K562 (cell line): ENCODE data around the gene NPR2. TPM values are rescaled to one million over a fixed set of nuclear protein-coding genes. Genes with fewer than 3 reads are reported as not detected.

ENCODE experiments used
- ATAC-seq: fragments of 200-7000 bp; cut with Tn5 transposase; 3 replicates; pipeline ENCODE4 v1.9.1; 2020; ENCODE audit warnings: moderate library complexity
- BruUV-seq: library from RNA; stranded (reverse); fragments of 400-500 nt; replicated peaks from 2 replicates; lab custom pipeline; 2021; lab: Mats Ljungman, UMichigan
- CTCF ChIA-PET: fragments of 300-600 bp; formaldehyde crosslinking; extraction: SDS; loops from one replicate; lab custom pipeline; 2021; ENCODE audit warnings: low intra/inter-chr PET ratio; lab: Yijun Ruan, JAX
- POLR2A ChIA-PET: fragments of 300-600, 350-650 bp; sonication (Branson Sonifier 250); formaldehyde crosslinking; extraction: SDS; loops from one replicate; lab custom pipeline; 2021; ENCODE audit warnings: antibody characterized with exemption, inconsistent platforms; lab: Yijun Ruan, JAX
- DNase-seq, 4 experiments: peaks; one replicate each; pipeline versions ENCODE4 v3.0.0 to v3.0.0-alpha.2; 2011 to 2018; ENCODE audit warnings: low spot score in 3 of 4, mixed read lengths in 3 of 4; ENCODE audit errors: extremely low read depth in 1 of 4
- FAIRE-seq: peaks from 2 replicates; lab custom pipeline; 2011; peaks lifted over from hg19 to GRCh38; lab: Jason Lieb, UNC
- H2AFZ ChIP-seq: 2 replicates; pipeline ENCODE4 v1.6.0; 2011; ENCODE audit warnings: low read depth, low read length, control low read depth, inconsistent platforms
- H3K27ac ChIP-seq: fragments of 200-600 bp; 3 replicates; pipeline ENCODE4 v1.8.0; 2011; ENCODE audit warnings: low read depth, mild to moderate bottlenecking, control low read depth, inconsistent platforms, low read length, moderate library complexity, mixed read lengths; ENCODE audit errors: extremely low read depth
- H3K27me3 ChIP-seq, 2 experiments: fragments of 300-600 bp in 1 of 2; 2 replicates in 1 of 2; 3 replicates in 1 of 2; pipeline versions ENCODE4 v1.6.0 to v1.8.0; 2011; ENCODE audit warnings: inconsistent platforms in 2 of 2, low read length in 2 of 2, mild to moderate bottlenecking in 1 of 2, mixed read lengths in 1 of 2, moderate library complexity in 1 of 2; ENCODE audit not compliant: control insufficient read depth in 2 of 2, insufficient read depth in 2 of 2
- H3K36me3 ChIP-seq: fragments of 300-600 bp; 3 replicates; pipeline ENCODE4 v1.8.0; 2011; ENCODE audit warnings: mild to moderate bottlenecking, low read length, inconsistent platforms; ENCODE audit not compliant: control insufficient read depth, insufficient read depth
- H3K4me1 ChIP-seq, 2 experiments: fragments of 200-600 bp in 1 of 2; replicated peaks in 1 of 2; 2 replicates in 1 of 2; 3 replicates in 1 of 2; pipeline versions ENCODE4 v1.5.1 to v1.8.0; 2011; ENCODE audit warnings: inconsistent platforms in 2 of 2, low read length in 2 of 2, mild to moderate bottlenecking in 1 of 2, mixed read lengths in 1 of 2, moderate library complexity in 1 of 2; ENCODE audit not compliant: control insufficient read depth in 2 of 2, insufficient read depth in 2 of 2
- H3K4me2 ChIP-seq: 2 replicates; pipeline ENCODE4 v1.6.1; 2011; ENCODE audit warnings: low read length, control low read depth, inconsistent platforms, mixed read lengths; ENCODE audit not compliant: insufficient read depth
- H3K4me3 ChIP-seq: fragments of 200-600 bp; sonication (generic), shearing (Covaris generic); 2 replicates; pipeline ENCODE4 v1.5.1; 2016; ENCODE audit warnings: control low read depth, inconsistent platforms
- H3K79me2 ChIP-seq: fragments of 200-600 bp; 3 replicates; pipeline ENCODE4 v1.8.0; 2011; ENCODE audit warnings: low read length, inconsistent platforms; ENCODE audit not compliant: control insufficient read depth, insufficient read depth
- H3K9ac ChIP-seq, 2 experiments: 2 replicates each; pipeline versions ENCODE4 v1.6.0 to v1.6.1; 2011; ENCODE audit warnings: low read depth in 2 of 2, low read length in 2 of 2, control low read depth in 1 of 2, inconsistent platforms in 1 of 2, mild to moderate bottlenecking in 1 of 2, mixed read lengths in 1 of 2; ENCODE audit not compliant: insufficient read depth in 1 of 2
- H3K9me1 ChIP-seq: one replicate; pipeline ENCODE4 v1.6.0; 2011; ENCODE audit warnings: inconsistent platforms, mild to moderate bottlenecking, low read length, moderate library complexity; ENCODE audit not compliant: control insufficient read depth, insufficient read depth
- H3K9me3 ChIP-seq: replicated peaks from 2 replicates; pipeline ENCODE4 v1.5.1; 2011; ENCODE audit warnings: low read depth, low read length, inconsistent platforms; ENCODE audit not compliant: control insufficient read depth, insufficient read depth
- H4K20me1 ChIP-seq: replicated peaks from 2 replicates; pipeline ENCODE4 v1.6.1; 2011; ENCODE audit warnings: low read length, inconsistent platforms, mixed read lengths; ENCODE audit not compliant: control insufficient read depth, insufficient read depth
- BRD9 ChIP-seq: fragments of 450-650 bp; IDR thresholded peaks from 2 replicates; pipeline ENCODE4 v1.6.1; 2018; ENCODE audit warnings: low read depth; ENCODE audit not compliant: partially characterized antibody
- MLLT1 ChIP-seq, 2 experiments: fragments of 450-650 bp; IDR thresholded peaks; 2 replicates each; pipeline ENCODE4 v1.6.1; 2016
- NFIC ChIP-seq: fragments of 450-650 bp; IDR thresholded peaks from 2 replicates; pipeline ENCODE4 v1.6.1; 2017; ENCODE audit warnings: mild to moderate bottlenecking, inconsistent platforms
- TAF15 ChIP-seq: fragments of 200-400 bp; formaldehyde crosslinking; IDR thresholded peaks from 2 replicates; pipeline ENCODE4 v1.6.1; 2017; ENCODE audit warnings: mild to moderate bottlenecking, low read depth, low read length, moderate library complexity
- TFAP4 ChIP-seq: sonication (generic); formaldehyde crosslinking; IDR thresholded peaks from 2 replicates; pipeline ENCODE4 v1.8.0; 2022; ENCODE audit warnings: missing genetic modification reagents, mild to moderate bottlenecking, moderate library complexity, borderline replicate concordance
- WGBS: fragments of 100-300 bp; shearing (Covaris generic); methylation state at CpG from one replicate; pipeline ENCODE4 v1.1.6; 2016; ENCODE audit warnings: low coverage, mixed read lengths; ENCODE audit not compliant: insufficient coverage; ENCODE audit errors: missing lambda C conversion rate; 5-methylcytosine and 5-hydroxymethylcytosine counted together
- in situ Hi-C: fragments of 300-500 bp; cut with MboI; formaldehyde crosslinking; loops from 4 replicates; pipeline ENCODE4 v1.15.0; 2018; ENCODE audit warnings: inconsistent platforms, mixed read lengths
- intact Hi-C: fragments of 100-400 bp; cut with micrococcal nuclease; formaldehyde crosslinking; loops from 2 replicates; pipeline ENCODE4 v1.14.2; 2022
- polyA plus RNA-seq, 8 experiments: library from polyadenylated mRNA; depleted of rRNA in 4 of 8; stranded (reverse) in 5 of 8; unstranded in 3 of 8; fragments of >200 nt; fragmentation: Nextera tagmentation in 2 of 8; fragmentation: Illumina TruSeq in 1 of 8; extraction: Ambion mirVana in 2 of 8; extraction: Trizol in 1 of 8; gene quantifications; 2 replicates each; pipeline versions ENCODE4 v1.2.1 to v1.2.3, GENCODE V29; 2011 to 2014; ENCODE audit warnings: inconsistent platforms in 1 of 8, missing spikeins in 1 of 8
- total RNA-seq, 7 experiments: library from RNA; depleted of rRNA in 6 of 7; stranded (reverse); fragments of >200 nt in 6 of 7; fragmentation: Illumina TruSeq in 2 of 7; extraction: Trizol in 2 of 7; gene quantifications; 2 replicates each; pipeline versions ENCODE4 v1.2.1 to v1.2.3, GENCODE V29; 2011 to 2021; ENCODE audit warnings: low replicate concordance in 1 of 7

The NPR2 gene
- total and polyA plus RNA-seq, 9 of the 15 experiments (the other 6 are each of a cell fraction or from before 2014, with no cell fraction given), result 2.4 to 12.9 (median 6.0) TPM

- BruUV-seq, result no TSS peak
- ChIA-PET POLR2A (interaction anchor here (1.2 kb wide), 1 partner anchor 16 kb away, joined by 3 read pairs; no protein-coding TSS in a partner anchor), CTCF (interaction anchor here (0.5 kb wide), 1 partner anchor 18 kb away, joined by 3 read pairs; no protein-coding TSS in a partner anchor)
- no peaks in the 10 kb centered on the region for H3K9me3 ChIP-seq
- H3K36me3 ChIP-seq, result no peaks in the 10 kb centered on the region
- H3K27ac ChIP-seq, result no peak overlapping the region
- H2AFZ ChIP-seq, result no peak overlapping the region
- H3K79me2 ChIP-seq, result no peaks in the 10 kb centered on the region
- no peaks in the 10 kb centered on the region for H4K20me1 ChIP-seq
- FAIRE-seq (no peak), ATAC-seq (no peak), DNase-seq (peak in 2 of 4 experiments; percentile 8 to 20)
- 8% methylated on average over 4 of the region's 4 CpGs for WGBS
- H3K27me3 ChIP-seq, result peaks cover 0 to 11% of the 10 kb centered on the region in 2 experiments; a peak in 4 of 5 replicates
- no peak overlapping the region for H3K4me2 ChIP-seq
- no peak overlapping the region for H3K9ac ChIP-seq
- peaks cover 0 to 7% of the 10 kb centered on the region in 2 experiments; a peak in 2 of 5 replicates for H3K4me1 ChIP-seq
- intact Hi-C loops (no loop called here), in situ Hi-C loops (no loop called here)
- no peaks in the 10 kb centered on the region for H3K9me1 ChIP-seq
- no peak overlapping the region for H3K4me3 ChIP-seq
- TF ChIP-seq TFAP4 (CRISPR knock-in tag) (no peak), NFIC (no peak), BRD9 (no peak), MLLT1 (IDR thresholded peaks at IDR 0.05) (no peak), TAF15 (no peak)
Observed at GRCh38 chr9:35847792-35848572, 56.6 kb downstream of the NPR2 start.
